Epithelial cell of prostate (primary cell): ENCODE data around the gene TSPY9.
"Not testable (repeated sequence)": the region's sequence is repeated elsewhere in the genome, so short reads cannot be mapped to it uniquely, and the experiment has no call there.

ENCODE experiments used
- DNase-seq: peaks from one replicate; pipeline ENCODE4 v3.0.0-alpha.2; 2011; ENCODE audit warnings: low read depth, low spot score
- H3K27ac ChIP-seq: fragments of 450-650 bp; 2 replicates; pipeline ENCODE4 v1.5.1; 2017; ENCODE audit warnings: mild to moderate bottlenecking

TSPY9 gene

GRCh38 chrY:9486967-9487366 is at the start of gene TSPY9:
TSS of gene TSPY9 (plus strand) at chrY:9487267. CDS start at chrY:9487313, 46 bp downstream.
- not testable (repeated sequence) for DNase-seq, H3K27ac ChIP-seq

- H3K27ac ChIP-seq, DNase-seq: not testable (repeated sequence)
Observed at GRCh38 chrY:9466655-9467054, 20.4 kb upstream of the TSPY9 start, which contains the start of gene TSPY1. TSS of gene TSPY1 (plus strand) at chrY:9466955. CDS start at chrY:9467001, 46 bp downstream.

- H3K27ac ChIP-seq, DNase-seq: not testable (repeated sequence)
Observed at GRCh38 chrY:9504396-9504795, 17.3 kb downstream of the TSPY9 start.

GRCh38 chrY:9516287-9516686 is 29.2 kb downstream of the TSPY9 start:
- not testable (repeated sequence) for H3K27ac ChIP-seq, DNase-seq

- not testable (repeated sequence) for DNase-seq, H3K27ac ChIP-seq
Observed at GRCh38 chrY:9527580-9527979, 40.5 kb downstream of the TSPY9 start, which contains the start of gene TSPY10. TSS of gene TSPY10 (plus strand) at chrY:9527880. CDS start at chrY:9527926, 46 bp downstream.
